ENCODE data around the gene IGFBP1.
"Not testable (repeated sequence)": the region's sequence is repeated elsewhere in the genome, so short reads cannot be mapped to it uniquely, and the experiment has no call there.

DNA sequence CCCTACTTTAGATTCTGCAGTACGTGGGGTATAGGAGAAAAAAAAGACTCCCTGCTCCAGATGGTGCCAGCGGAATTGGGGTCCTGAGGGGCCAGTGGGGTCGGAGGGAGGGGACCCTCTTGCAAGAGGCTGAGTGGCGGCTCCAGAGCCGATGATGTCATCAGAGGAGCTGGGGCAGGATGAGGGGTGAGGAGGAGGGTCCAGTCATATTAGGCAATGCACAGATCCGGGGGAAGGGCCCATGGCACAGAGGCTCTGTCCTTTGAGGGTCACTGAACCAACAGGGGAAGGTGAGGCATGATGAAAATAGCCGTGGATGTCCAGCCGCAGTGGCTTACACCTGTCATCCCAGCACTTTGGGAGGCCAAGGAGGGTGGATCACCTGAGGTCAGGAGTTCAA lies 34.8 kb upstream of the IGFBP1 start:
- TF ChIP-seq, protein P1, sequence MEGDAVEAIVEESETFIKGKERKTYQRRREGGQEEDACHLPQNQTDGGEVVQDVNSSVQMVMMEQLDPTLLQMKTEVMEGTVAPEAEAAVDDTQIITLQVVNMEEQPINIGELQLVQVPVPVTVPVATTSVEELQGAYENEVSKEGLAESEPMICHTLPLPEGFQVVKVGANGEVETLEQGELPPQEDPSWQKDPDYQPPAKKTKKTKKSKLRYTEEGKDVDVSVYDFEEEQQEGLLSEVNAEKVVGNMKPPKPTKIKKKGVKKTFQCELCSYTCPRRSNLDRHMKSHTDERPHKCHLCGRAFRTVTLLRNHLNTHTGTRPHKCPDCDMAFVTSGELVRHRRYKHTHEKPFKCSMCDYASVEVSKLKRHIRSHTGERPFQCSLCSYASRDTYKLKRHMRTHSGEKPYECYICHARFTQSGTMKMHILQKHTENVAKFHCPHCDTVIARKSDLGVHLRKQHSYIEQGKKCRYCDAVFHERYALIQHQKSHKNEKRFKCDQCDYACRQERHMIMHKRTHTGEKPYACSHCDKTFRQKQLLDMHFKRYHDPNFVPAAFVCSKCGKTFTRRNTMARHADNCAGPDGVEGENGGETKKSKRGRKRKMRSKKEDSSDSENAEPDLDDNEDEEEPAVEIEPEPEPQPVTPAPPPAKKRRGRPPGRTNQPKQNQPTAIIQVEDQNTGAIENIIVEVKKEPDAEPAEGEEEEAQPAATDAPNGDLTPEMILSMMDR (IDR thresholded peaks at IDR 0.05) = not testable (repeated sequence)
- not testable (repeated sequence) for TF ChIP-seq POLR2AphosphoS5, EP300, POLR2A (IDR thresholded peaks at IDR 0.05)
